Esophagus squamous epithelium (tissue), 4 donors: Measurements from ENCODE around the gene PTPRZ1.

ENCODE experiments used
- CTCF ChIP-seq, 6 experiments: fragments of 450-650 bp in 4 of 6; fragments of 200-600 bp in 2 of 6; sonication (generic) in 2 of 6; IDR thresholded peaks; one replicate each; pipeline ENCODE4 v1.5.1; 2016 to 2019; ENCODE audit warnings: antibody characterized with exemption in 6 of 6, mild to moderate bottlenecking in 4 of 6, moderate library complexity in 4 of 6
- POLR2A ChIP-seq, 4 donors: fragments of 450-650 bp; IDR thresholded peaks; one replicate each; pipeline ENCODE4 v1.6.1; 2017; ENCODE audit warnings: antibody characterized with exemption in 4 of 4, mild to moderate bottlenecking in 4 of 4, moderate library complexity in 3 of 4

GRCh38 chr7:122040147-122040546 lies 167.2 kb downstream of the PTPRZ1 start:
- TF ChIP-seq CTCF (IDR thresholded peaks at IDR 0.05) = no peak
- TF ChIP-seq POLR2A (IDR thresholded peaks at IDR 0.05) = no peak
